Measurements from ENCODE around the gene TOP2B.

TOP2B gene

DNA sequence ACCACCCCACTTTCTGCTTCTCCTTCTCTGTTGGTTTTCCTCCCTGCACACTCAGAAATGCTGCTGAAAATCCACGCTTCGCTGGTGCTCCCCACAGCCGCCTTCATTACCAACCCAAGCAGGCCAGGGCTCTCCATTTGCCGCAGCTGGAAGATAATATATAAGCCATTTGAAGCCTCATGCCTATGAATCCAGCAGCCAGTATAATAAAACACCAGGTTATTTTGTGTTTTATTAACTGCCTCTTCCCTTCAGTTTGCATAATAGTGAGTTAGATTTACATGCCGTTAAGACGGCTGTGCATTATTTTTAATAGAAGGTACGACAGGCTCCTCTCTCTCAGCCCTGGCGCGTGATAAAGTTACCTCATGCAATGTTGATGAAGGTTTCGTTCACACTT, 86.6 kb downstream of the TOP2B start:
- H3K27ac ChIP-seq, result no peak overlapping the region
- CTCF ChIA-PET, result no interaction called here
- no peak for DNase-seq (ENCODE audit: low spot score)
- POLR2A ChIA-PET (ENCODE audit: low non-redundant PET), result no interaction called here
- no peak for TF ChIP-seq CTCF (conservative IDR thresholded peaks at IDR 0.05; ENCODE audit: low read depth)

GRCh38 chr3:25576831-25577454, 87.8 kb downstream of the TOP2B start:
- no peak overlapping the region for H3K27ac ChIP-seq
- CTCF ChIA-PET, result no interaction called here
- DNase-seq (ENCODE audit: low spot score), result no peak
- POLR2A ChIA-PET (ENCODE audit: low non-redundant PET), result no interaction called here
- no peak for TF ChIP-seq CTCF (conservative IDR thresholded peaks at IDR 0.05; ENCODE audit: low read depth)

DNA sequence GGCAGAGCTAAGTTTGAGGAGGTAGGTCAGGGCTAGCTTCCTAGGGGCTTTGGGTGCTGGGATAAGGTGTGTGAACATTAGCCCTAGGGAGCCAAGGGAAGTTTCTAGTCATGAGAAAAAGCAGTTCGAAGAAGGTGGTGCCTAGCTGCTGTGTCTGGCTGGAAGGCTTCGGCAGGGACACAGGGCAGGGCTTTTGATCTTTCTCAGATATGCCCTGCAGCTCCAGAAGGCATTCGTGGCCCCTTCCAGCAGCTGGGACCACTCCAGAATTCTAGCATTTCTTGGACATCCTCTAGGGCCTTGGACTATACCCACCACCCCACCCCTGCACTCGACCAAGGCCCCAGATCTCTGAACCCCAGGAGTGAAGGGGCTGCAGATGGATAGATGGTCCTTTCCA, 88.6 kb downstream of the TOP2B start:
- no peak for DNase-seq (ENCODE audit: low spot score)
- TF ChIP-seq CTCF (conservative IDR thresholded peaks at IDR 0.05; ENCODE audit: low read depth), result no peak
- POLR2A ChIA-PET (ENCODE audit: low non-redundant PET), result no interaction called here
- CTCF ChIA-PET, result no interaction called here
- no peak overlapping the region for H3K27ac ChIP-seq

DNA sequence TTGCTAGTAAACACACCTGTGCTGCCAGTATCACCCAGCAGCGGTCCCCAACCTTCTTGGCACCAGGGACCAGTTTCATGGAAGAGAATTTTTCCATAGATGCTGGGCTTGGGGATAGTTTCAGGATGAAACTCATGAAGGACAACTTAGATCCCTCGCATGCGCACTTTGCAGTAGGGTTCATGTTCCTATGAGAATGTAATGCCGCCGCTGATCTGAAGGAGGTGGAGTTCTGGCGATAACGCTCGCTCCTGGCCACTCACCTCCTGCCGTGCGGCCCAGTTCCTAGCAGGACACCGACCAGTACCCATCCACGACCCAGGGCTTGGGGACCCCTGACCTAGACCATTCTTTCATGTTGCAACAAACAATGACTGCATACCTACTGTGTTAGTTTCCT, 89.7 kb downstream of the TOP2B start:
- TF ChIP-seq CTCF (conservative IDR thresholded peaks at IDR 0.05; ENCODE audit: low read depth), result no peak
- no peak for DNase-seq (ENCODE audit: low spot score)
- POLR2A ChIA-PET (ENCODE audit: low non-redundant PET), result no interaction called here
- H3K27ac ChIP-seq, result no peak overlapping the region
- CTCF ChIA-PET, result no interaction called here

GRCh38 chr3:25574172-25574765, 90.4 kb downstream of the TOP2B start:
- H3K27ac ChIP-seq, result no peak overlapping the region
- no peak for TF ChIP-seq CTCF (conservative IDR thresholded peaks at IDR 0.05; ENCODE audit: low read depth)
- POLR2A ChIA-PET (ENCODE audit: low non-redundant PET), result no interaction called here
- DNase-seq (ENCODE audit: low spot score), result no peak
- CTCF ChIA-PET, result interaction anchor here (0.6 kb wide), 2 partner anchors 205 to 347 kb away, joined by 3 to 4 read pairs; no protein-coding TSS in a partner anchor

- ChIA-PET POLR2A (ENCODE audit: low non-redundant PET) (interaction anchor here (0.5 kb wide), 1 partner anchor 250 kb away, joined by 7 read pairs; no protein-coding TSS in a partner anchor), CTCF (interaction anchor here (0.6 kb wide), 2 partner anchors 205 to 346 kb away, joined by 3 to 4 read pairs; no protein-coding TSS in a partner anchor)
Measured at GRCh38 chr3:25573386-25574171, 91.1 kb downstream of the TOP2B start.

More at GRCh38 chr3:25573386-25574171, 91.1 kb downstream of the TOP2B start:
- H3K27ac ChIP-seq, result no peak overlapping the region
- TF ChIP-seq CTCF (conservative IDR thresholded peaks at IDR 0.05; ENCODE audit: low read depth), result no peak
- DNase-seq (ENCODE audit: low spot score), result no peak
